Stomach (tissue), 19 donors: ENCODE results near the gene TYW5. TPM values are rescaled to one million over a fixed set of nuclear protein-coding genes. Genes with fewer than 3 reads are reported as not detected.
A peak's percentile ranks its signal among the peaks of the same experiment; 100 is the strongest.

ENCODE experiments used
- DNase-seq, 2 donors: peaks; one replicate each; pipeline versions ENCODE4 v3.0.0 to v3.0.0-alpha.2; 2013 to 2019
- H3K27ac ChIP-seq, 5 donors: fragments of 200-600 bp in 4 of 5; sonication (generic) in 4 of 5; one replicate each; pipeline ENCODE4 v1.5.1; 2013 to 2019; ENCODE audit warnings: mild to moderate bottlenecking in 1 of 5, moderate library complexity in 1 of 5
- H3K27me3 ChIP-seq, 3 donors: fragments of 200-600 bp; sonication (generic); one replicate each; pipeline ENCODE4 v1.5.1; 2017 to 2019; ENCODE audit warnings: mixed run types in 1 of 3
- H3K36me3 ChIP-seq, 4 donors: fragments of 200-600 bp; sonication (generic); 1 replicate in 3 of 4; 2 replicates in 1 of 4; pipeline ENCODE4 v1.5.1; 2016 to 2019
- H3K4me1 ChIP-seq, 4 donors: fragments of 200-600 bp; sonication (generic); one replicate each; pipeline ENCODE4 v1.5.1; 2016 to 2019
- H3K4me3 ChIP-seq, 4 donors: fragments of 200-600 bp; sonication (generic) in 3 of 4; one replicate each; pipeline ENCODE4 v1.5.1; 2016 to 2019; ENCODE audit warnings: mild to moderate bottlenecking in 1 of 4
- H3K9me3 ChIP-seq, 4 donors: fragments of 200-600 bp; sonication (generic); one replicate each; pipeline ENCODE4 v1.5.1; 2016 to 2019
- CTCF ChIP-seq, 7 experiments: fragments of 450-650 bp in 4 of 7; fragments of 200-600 bp in 3 of 7; sonication (generic) in 3 of 7; IDR thresholded peaks; one replicate each; pipeline ENCODE4 v1.5.1; 2016 to 2019; ENCODE audit warnings: antibody characterized with exemption in 7 of 7, control low read depth in 2 of 7, mild to moderate bottlenecking in 1 of 7
- EP300 ChIP-seq: sonication (generic); formaldehyde crosslinking; IDR thresholded peaks from one replicate; pipeline ENCODE4 v1.6.1; 2017; ENCODE audit warnings: antibody characterized with exemption
- POLR2A ChIP-seq, 4 donors: fragments of 450-650 bp; IDR thresholded peaks; one replicate each; pipeline ENCODE4 v1.6.1; 2016; ENCODE audit warnings: antibody characterized with exemption in 4 of 4, control low read depth in 2 of 4, mild to moderate bottlenecking in 1 of 4, moderate library complexity in 1 of 4
- POLR2AphosphoS5 ChIP-seq, 3 donors: sonication (generic); formaldehyde crosslinking; IDR thresholded peaks; one replicate each; pipeline ENCODE4 v1.6.1; 2016; ENCODE audit warnings: antibody characterized with exemption in 3 of 3
- WGBS, 5 donors: extraction: QIAGEN DNeasy Blood & Tissue Kit in 3 of 5; methylation state at CpG; one replicate each; pipeline versions ENCODE4 v1.1.5 to v1.1.7; 2013 to 2018; 5-methylcytosine and 5-hydroxymethylcytosine counted together
- intact Hi-C: fragments of 100-400 bp; cut with DNase I; formaldehyde crosslinking; loops from one replicate; pipeline ENCODE4 v1.15.1; 2023; ENCODE audit warnings: low total_unique reads
- long read RNA-seq, 10 donors: transcript quantifications; one replicate each; lab custom pipeline, GENCODE V29; 2026
- polyA plus RNA-seq, 3 donors: library from polyadenylated mRNA; stranded (reverse); fragments of 200-250 nt; gene quantifications; one replicate each; pipeline ENCODE4 v1.2.3, GENCODE V29; 2013
- total RNA-seq, 5 donors: library from RNA; depleted of rRNA; stranded (reverse); fragments of >200 nt; gene quantifications; one replicate each; pipeline versions ENCODE4 v1.1.0 to v1.2.3, GENCODE V29; 2014 to 2016
- donor health status: healthy with polysubstance abuse.
- donor health status: Bipolar disorder and iron deficiency.
- donor health status: healthy.

Gene TYW5
- total RNA-seq (10 to 100 TPM in 2 of 5 donors, 1 to 10 TPM in 3; 1.2 to 25.3 (median 4.9) TPM), polyA plus RNA-seq (1 to 10 TPM; 2.8 to 3.2 (median 3.2) TPM)
- long read RNA-seq, donor 1, full-length matches to known transcripts = 1 of 1 reads
- long read RNA-seq, donor 1, partial matches to known transcripts = 0 of 1 reads
- long read RNA-seq, donor 1, other reads (novel, unspliced or antisense) = 0 of 1 reads
- long read RNA-seq, donor 2, full-length matches to known transcripts = 1 of 1 reads
- long read RNA-seq, donor 2, partial matches to known transcripts = 0 of 1 reads
- long read RNA-seq, donor 2, other reads (novel, unspliced or antisense) = 0 of 1 reads
- long read RNA-seq, donor 3, full-length matches to known transcripts = 2 of 2 reads
- long read RNA-seq, donor 3, partial matches to known transcripts = 0 of 2 reads
- long read RNA-seq, donor 3, other reads (novel, unspliced or antisense) = 0 of 2 reads
- long read RNA-seq, donor 4 = 0 reads
- long read RNA-seq, donor 5 = 0 reads
- long read RNA-seq, donor 6 = 0 reads
- long read RNA-seq, donor 7, full-length matches to known transcripts = 2 of 2 reads
- long read RNA-seq, donor 7, partial matches to known transcripts = 0 of 2 reads
- long read RNA-seq, donor 7, other reads (novel, unspliced or antisense) = 0 of 2 reads
- long read RNA-seq, donor 8 = 0 reads
- long read RNA-seq, donor 9, full-length matches to known transcripts = 1 of 1 reads
- long read RNA-seq, donor 9, partial matches to known transcripts = 0 of 1 reads
- long read RNA-seq, donor 9, other reads (novel, unspliced or antisense) = 0 of 1 reads
- long read RNA-seq, donor 10, full-length matches to known transcripts = 2 of 2 reads
- long read RNA-seq, donor 10, partial matches to known transcripts = 0 of 2 reads
- long read RNA-seq, donor 10, other reads (novel, unspliced or antisense) = 0 of 2 reads

- TF ChIP-seq CTCF (IDR thresholded peaks at IDR 0.05) = peak in 2 of 7 experiments; percentile 10 to 25
- peak; percentile 47 to 89 (median 73) for TF ChIP-seq POLR2AphosphoS5 (IDR thresholded peaks at IDR 0.05)
- TF ChIP-seq POLR2A (IDR thresholded peaks at IDR 0.05) = peak in 1 of 4 donors; percentile 47
- no peak for TF ChIP-seq EP300
- 0 to 1% (median 0%) methylated on average over 23 to 64 of the region's 64 CpGs for WGBS, 5 donors
- Histone ChIP-seq H3K36me3 (peaks cover 4 to 31% (median 24%) of the 10 kb centered on the region in 4 donors), H3K27ac (peak within 1 kb of the TSS; percentile 84 to 97 (median 89)), H3K4me1 (peaks cover 23 to 71% (median 50%) of the 10 kb centered on the region in 4 donors), H3K9me3 (no peaks in the 10 kb centered on the region), H3K27me3 (no peaks in the 10 kb centered on the region), H3K4me3 (peak within 1 kb of the TSS; percentile 81 to 97 (median 94))
- intact Hi-C loops = no loop called here
- peak; percentile 84 to 94 for DNase-seq
Measured at GRCh38 chr2:199955339-199956061, at the start of gene TYW5, which contains the start of gene MAIP1. TYW5 (minus strand) TSS chr2:199955491; CDS start chr2:199955470, 21 bp downstream. MAIP1 (plus strand) TSS chr2:199955582; CDS start chr2:199955799, 217 bp downstream.

GRCh38 chr2:200003444-200003843, 48.2 kb upstream of the TYW5 start:
- H3K27ac ChIP-seq = no peak overlapping the region
- no peaks in the 10 kb centered on the region for H3K4me1 ChIP-seq
- TF ChIP-seq CTCF (IDR thresholded peaks at IDR 0.05) = no peak
- TF ChIP-seq EP300 = no peak
- no peak for TF ChIP-seq POLR2A (IDR thresholded peaks at IDR 0.05)
- TF ChIP-seq POLR2AphosphoS5 (IDR thresholded peaks at IDR 0.05) = no peak
- 68 to 85% (median 70%) methylated on average over 1 of the region's 1 CpG for WGBS, 5 donors
- no peak for DNase-seq
- H3K36me3 ChIP-seq = no peaks in the 10 kb centered on the region
- peaks cover 0 to 5% (median 0%) of the 10 kb centered on the region in 4 donors for H3K9me3 ChIP-seq
- H3K4me3 ChIP-seq = no peak overlapping the region
- intact Hi-C loops = no loop called here
- no peaks in the 10 kb centered on the region for H3K27me3 ChIP-seq

- Histone ChIP-seq H3K27me3 (no peaks in the 10 kb centered on the region), H3K27ac (no peak overlapping the region), H3K4me1 (no peaks in the 10 kb centered on the region), H3K4me3 (no peak overlapping the region), H3K9me3 (peaks cover 0 to 3% (median 0%) of the 10 kb centered on the region in 4 donors), H3K36me3 (no peaks in the 10 kb centered on the region)
- WGBS, 5 donors = 52 to 76% (median 59%) methylated on average over 2 of the region's 2 CpGs
- no peak for TF ChIP-seq POLR2A (IDR thresholded peaks at IDR 0.05)
- intact Hi-C loops = no loop called here
- DNase-seq = no peak
Measured at GRCh38 chr2:200000444-200001163, 45.3 kb upstream of the TYW5 start.

GRCh38 chr2:199999166-199999565, 43.9 kb upstream of the TYW5 start:
- DNase-seq = no peak
- TF ChIP-seq POLR2A (IDR thresholded peaks at IDR 0.05) (no peak), CTCF (IDR thresholded peaks at IDR 0.05) (no peak), EP300 (no peak), POLR2AphosphoS5 (IDR thresholded peaks at IDR 0.05) (no peak)
- H3K4me3 ChIP-seq = no peak overlapping the region
- no peaks in the 10 kb centered on the region for H3K4me1 ChIP-seq
- WGBS, 5 donors = 90 to 95% (median 94%) methylated on average over 4 of the region's 4 CpGs
- H3K27ac ChIP-seq = no peak overlapping the region
- H3K9me3 ChIP-seq = no peaks in the 10 kb centered on the region
- H3K27me3 ChIP-seq = no peaks in the 10 kb centered on the region
- no peaks in the 10 kb centered on the region for H3K36me3 ChIP-seq
- intact Hi-C loops = no loop called here
